Stimulated activated CD4-positive, alpha-beta T cell treated with anti-CD3 and anti-CD28 coated beads, TNF-alpha, amount 100 ng/mL, for 24 hours (primary cell): ENCODE measurements around the gene EXOG.

Experiments
- DNase-seq, 3 experiments: peaks; one replicate each; pipeline ENCODE4 v3.0.0-alpha.2; 2020; ENCODE audit warnings: low read depth in 3 of 3

EXOG gene

GRCh38 chr3:38472342-38472741 lies 23.8 kb upstream of the EXOG start:
- DNase-seq, result no peak

DNA sequence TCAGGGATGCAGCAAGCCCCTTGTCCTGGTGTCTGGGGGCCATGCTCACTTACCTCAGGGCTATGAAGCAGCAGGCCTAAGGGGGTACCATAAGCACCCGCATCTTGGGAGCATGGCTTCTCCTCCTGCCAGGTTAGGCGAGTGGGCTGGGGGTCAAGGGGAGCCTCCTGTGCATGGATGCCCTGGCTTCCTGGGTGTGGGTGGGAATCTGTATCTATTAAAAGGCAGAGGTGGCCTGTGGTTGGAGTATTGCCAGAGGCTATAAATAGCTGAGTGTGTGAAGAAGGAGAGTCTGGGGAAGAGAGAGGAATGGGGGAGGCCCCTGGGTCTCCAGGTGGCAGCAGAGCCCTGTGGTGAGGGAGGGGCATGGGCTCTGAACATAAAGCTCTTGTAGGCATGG lies 22.9 kb upstream of the EXOG start:
- DNase-seq, result no peak

DNA sequence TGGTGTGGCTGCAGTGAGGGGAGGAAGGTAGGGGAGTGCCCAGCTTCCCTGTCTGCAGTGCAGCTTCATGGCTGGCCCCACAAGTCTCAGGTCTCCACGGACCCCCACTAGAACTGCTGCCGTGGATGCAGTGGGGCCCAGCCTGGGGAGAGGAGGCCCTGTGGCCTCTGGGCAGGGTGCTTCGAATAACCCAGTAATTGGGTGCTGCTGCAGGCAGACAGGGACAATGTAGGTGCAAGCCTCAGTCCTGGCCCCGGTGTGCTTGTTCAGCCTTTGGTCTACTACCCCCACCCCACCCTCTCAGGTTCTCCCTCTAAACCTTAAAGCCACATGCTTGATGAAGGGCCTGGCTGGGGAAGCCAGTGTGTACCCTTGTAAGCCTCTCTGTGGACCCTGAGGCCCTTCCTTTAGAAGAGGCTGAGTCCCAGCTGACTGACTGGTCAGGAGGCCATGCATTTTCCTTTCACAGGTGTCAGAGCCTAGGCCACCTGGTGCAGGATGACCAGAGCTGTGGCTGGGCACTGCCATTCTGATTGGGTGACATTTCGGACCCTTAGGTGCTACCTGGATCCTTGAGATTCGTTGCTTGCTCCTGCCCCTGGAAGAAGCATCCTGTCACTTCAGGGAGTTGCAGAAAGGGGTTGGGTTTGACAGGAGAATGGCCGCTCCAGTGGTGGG lies 21.1 kb upstream of the EXOG start:
- no peak for DNase-seq

- DNase-seq, result no peak
These were observed 20.4 kb upstream of the EXOG start for GRCh38 chr3:38475716-38476115.

DNA sequence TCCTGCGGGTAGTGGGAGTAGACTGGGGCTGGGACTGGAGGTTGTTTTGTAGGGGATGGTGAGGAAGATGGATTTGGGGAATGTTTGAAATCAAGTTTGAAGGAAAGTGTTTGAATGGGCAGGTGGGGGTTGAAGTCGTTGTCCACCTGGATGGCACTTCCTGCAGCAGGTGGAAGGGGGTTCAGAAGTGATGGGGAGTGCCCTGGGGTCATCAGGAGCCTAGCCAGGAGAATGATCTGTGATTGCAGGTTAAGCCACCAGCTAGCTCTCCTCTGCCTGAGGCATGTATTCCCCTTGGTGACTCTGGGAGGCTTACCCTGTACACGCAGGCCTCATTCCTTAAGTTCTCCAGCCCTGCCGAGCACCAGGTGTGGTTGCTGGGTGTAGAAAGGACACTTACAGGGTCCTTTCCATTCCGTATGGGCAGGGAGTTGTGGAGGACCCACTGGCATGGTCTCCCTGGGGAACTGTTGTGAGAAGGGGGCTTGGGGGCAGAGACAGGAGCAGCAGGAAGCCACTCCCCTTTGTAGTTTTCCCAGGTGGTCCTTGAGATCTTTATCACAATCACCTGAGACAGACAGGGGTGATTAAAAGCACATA lies 19.9 kb upstream of the EXOG start:
- DNase-seq, result no peak

DNA sequence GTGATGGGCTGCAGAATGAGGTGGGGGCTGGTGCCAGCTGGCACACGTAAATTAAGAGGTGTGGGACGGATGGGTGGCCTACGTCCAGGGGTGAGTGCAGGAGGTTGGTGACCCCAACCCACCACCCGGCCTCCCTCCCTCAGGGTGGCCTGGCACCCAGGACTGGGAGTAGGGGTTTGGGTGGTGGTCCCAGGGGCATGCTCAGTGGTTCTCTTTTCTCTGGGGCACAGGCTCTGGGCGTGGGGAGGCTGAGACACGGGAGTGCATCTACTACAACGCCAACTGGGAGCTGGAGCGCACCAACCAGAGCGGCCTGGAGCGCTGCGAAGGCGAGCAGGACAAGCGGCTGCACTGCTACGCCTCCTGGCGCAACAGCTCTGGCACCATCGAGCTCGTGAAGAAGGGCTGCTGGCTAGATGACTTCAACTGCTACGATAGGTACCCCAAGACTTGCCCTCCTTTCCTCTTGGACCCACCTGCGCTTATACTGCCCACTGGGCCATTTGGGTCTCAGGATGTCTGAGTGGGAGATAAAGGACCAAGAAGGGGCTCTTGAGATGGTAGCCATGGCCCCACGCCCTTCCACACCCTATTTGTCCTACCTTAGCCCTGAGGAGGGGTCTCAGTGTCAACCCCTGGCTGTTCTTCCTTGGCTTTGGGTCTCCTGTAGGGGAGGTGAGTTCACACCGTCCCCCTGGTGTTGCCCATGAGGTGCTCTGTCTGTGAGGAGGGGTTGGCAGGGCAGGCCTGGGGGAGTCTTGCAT lies 18.9 kb upstream of the EXOG start:
- no peak for DNase-seq

- no peak for DNase-seq
These were observed 18.2 kb upstream of the EXOG start for GRCh38 chr3:38477839-38478450.

GRCh38 chr3:38478901-38479300 lies 17.2 kb upstream of the EXOG start:
- no peak for DNase-seq

DNA sequence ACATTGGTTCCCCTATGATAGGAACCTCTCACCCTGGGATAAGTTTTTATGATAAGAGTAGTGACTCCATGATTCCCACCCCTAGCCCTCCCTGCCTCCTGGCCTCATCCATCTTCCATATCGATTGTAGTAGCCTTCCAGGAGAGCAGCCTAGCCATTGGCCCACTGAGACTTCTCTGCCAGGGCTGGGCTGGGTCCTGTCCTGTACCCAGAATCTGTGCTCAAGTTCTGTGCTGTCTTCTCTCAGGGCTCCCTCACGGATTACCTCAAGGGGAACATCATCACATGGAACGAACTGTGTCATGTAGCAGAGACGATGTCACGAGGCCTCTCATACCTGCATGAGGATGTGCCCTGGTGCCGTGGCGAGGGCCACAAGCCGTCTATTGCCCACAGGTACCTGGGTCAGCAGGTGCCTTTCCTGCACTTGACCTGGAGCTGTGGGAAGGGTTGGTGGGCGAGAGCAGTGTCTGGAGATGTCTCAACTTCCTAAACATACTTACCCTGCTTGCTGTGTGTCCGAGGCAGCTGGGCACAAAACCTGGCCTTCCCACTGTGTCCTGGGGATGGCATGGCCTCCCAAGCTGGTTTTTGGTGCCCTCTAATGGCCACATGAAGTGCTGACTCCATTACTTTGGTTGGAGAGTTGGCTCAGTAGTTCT lies 16.6 kb upstream of the EXOG start:
- peak in 2 of 3 experiments; percentile 15 to 21 for DNase-seq

DNA sequence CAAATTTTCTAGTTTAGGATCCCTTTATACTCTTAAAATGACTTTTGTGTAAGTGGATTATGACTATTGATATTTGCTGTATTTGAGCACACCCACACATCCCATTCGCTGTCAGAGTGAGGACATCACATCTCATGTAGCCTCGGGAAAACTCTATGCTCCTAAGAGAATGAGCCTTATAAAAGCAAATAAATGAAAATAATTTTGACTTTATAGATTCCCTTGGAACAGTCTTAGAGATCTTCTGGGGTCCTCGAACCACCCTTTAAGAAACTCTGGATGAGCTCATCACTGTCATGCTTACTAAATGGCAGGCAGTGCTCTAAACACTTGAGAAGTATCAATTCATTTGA lies 16.1 kb upstream of the EXOG start:
- no peak for DNase-seq

DNA sequence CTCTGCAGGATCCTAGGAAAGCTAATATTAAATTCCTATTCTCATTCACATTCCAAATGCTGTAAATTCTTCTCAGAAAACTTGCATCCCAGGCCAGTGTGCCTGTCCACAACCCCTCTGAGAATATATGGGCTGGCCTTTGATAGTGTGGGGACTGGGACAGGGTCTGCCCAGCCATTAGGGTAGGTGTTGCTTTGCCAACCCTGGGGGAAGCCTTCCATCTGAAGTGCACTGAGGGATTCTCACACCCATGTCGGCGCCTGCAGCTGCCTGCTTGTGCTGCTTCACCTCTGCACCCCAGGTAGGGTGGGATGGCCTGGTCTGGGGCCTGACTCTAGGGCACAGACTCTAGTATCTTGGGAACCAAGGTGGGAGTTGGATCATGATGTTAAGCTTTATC lies 15.2 kb upstream of the EXOG start:
- DNase-seq, result no peak

GRCh38 chr3:38482951-38483350 lies 13.2 kb upstream of the EXOG start:
- DNase-seq, result no peak

DNA sequence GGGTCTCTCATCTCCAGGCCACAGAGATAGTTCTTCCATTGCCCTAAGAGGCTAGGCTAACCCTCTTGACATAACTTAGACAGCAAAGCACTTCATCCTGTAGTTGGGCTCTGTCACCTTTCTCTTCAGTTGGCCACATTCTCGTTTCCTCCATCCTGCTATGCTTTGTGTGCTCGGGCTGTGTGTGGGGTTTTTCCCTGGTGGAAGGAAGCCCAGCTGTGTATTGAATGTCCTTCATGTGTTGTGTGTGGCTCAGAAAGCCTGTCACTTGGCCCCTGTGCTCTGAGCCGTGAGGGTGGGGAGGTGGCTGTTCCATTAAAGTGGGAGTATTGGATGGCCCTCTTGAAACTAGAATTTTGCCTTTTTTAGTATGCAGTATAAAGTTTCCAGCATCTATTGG lies 8.8 kb upstream of the EXOG start:
- DNase-seq, result no peak

DNA sequence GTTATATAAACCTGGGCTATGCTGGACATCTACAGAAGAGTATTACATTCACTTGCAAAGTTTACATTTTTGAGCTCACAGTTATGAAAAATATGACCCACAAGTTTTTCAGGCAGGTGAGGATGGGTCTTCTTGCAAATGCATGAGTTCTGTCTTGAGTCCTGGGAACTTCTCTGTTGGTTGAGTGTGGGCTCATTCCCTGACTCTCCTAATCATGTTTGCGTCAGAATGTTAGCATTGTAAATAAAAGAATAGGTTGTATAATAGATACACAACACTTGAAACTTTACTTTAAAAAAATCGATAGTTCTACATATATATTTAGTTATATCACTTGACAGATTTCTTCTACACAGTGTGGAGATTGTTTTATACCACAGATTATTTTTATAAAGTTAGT lies 7.2 kb upstream of the EXOG start:
- DNase-seq, result no peak

GRCh38 chr3:38489766-38490165 lies 6.4 kb upstream of the EXOG start:
- no peak for DNase-seq

DNA sequence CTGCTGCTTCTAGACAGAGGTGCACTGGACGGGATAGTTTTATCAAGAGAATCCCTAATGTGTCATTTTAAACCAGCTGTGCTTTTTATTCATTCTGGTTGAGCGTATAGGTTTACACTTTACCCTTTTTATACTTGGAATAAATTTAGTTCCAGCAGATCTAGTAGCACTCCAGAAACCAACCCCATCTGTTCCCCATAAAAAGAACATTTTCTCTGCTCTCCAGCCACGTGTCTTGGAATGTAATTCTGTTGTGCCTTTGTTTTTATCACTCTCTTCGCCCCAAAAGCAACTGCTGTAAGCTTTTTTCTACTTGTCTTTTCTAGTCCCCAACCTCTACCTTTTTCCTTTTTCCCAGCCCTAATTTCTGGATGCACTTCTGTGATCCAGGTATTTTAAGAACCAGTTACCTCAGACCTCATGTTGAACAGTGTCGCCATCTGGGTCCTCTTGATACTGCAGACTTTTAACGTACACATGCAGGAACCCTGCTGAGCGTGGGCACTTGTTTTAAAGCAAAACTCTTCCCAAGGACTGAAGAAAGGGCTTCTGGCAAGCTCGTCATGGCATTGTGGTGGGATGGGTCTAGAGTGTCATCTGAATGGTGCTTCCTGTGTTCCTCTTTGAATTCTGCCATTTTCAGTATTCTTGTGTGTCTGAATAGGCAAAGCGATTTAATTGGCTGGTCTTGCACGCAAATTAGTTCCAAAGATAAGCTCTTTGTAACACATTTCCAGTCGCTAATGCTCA lies 5.7 kb upstream of the EXOG start:
- DNase-seq, result no peak

- DNase-seq, result no peak
These were observed 4.9 kb upstream of the EXOG start for GRCh38 chr3:38491215-38491614.

DNA sequence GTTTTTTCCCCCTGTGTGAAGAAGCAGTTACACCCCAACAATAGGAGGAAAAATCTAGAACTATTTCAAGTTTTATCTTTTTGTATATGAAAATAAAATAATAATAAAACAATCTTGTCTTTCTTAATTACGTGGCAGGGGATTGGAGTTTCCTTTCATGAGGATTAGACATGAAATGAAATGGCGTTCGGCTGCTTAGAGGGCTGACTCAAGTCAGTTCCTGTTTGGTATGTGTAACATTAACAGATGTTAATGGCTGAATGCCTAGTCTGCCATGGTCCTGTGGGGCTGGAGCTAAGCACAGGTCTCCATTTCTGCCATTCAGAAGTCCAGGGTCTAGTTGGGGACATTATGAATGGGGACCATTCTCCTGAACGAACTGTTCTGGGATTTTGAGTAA lies 3.1 kb upstream of the EXOG start:
- DNase-seq, result no peak

DNA sequence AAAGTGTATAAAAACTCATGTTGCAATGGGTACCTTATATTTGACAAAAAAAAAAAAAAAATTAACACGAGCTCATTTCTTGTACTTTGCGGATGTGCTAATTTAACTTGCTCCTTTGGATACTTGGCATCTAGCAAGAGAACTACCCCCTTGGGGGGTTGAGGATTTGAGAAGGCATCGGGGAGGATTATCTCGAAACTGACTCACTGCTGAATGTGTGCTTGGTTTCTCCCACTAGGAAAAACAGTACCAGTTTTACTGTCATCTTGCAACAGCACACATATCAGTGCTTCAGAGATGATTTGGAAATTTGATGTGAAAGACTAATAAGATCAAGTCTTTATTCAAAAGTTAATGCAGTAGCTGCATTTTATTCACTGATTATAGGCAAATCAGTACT lies 891 bp downstream of the EXOG start:
- no peak for DNase-seq

DNA sequence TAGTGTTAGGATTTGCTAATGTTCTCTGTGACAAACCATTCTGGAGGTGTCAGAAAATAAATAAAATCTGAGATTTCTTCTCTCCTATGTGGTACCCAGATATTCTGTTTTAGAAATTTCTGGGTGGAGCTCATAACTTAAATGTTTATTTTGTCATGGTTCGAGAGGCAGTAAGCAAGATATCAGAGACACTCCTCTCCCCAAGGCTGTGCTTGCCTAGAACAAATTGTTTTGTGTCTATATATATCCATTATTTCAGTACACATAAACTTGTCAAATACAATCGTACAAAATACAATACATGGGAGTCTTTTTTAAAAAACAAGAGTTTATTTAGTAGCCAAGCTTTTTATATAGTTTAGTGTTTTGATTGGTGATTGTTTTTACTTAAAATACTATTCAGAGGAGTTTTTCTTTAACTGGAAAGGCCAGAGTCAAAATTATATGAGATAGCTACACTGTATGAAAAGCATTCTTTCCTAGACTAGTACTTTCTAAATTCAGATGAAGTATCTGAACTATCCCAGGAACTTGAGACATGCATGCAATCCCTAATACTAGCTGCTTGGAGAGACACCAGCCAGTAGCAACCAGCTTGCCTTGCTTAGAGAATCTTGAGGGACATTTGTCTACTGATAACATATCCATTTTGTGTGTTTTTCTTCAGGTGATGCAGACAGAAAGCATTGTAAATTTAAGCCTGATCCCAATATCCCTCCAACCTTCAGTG lies 4.7 kb downstream of the EXOG start:
- no peak for DNase-seq

- no peak for DNase-seq
These were observed 11.0 kb downstream of the EXOG start for GRCh38 chr3:38507120-38507519.
